A549 (cell line): ENCODE results near the gene ELAC2.

Source experiments
- CEBPB ChIP-seq, 2 experiments: fragments of >200 bp in 1 of 2; sonication (Bioruptor Twin) in 1 of 2; formaldehyde crosslinking in 1 of 2; IDR thresholded peaks; 2 replicates each; pipeline ENCODE4 v1.6.1; 2012 to 2016
- CTCF ChIP-seq: fragments of >200 bp; sonication (Bioruptor Twin); formaldehyde crosslinking; IDR thresholded peaks from 3 replicates; pipeline ENCODE4 v1.5.1; 2016
- HDAC2 ChIP-seq: fragments of 200-600 bp; sonication (generic); IDR thresholded peaks from 2 replicates; pipeline ENCODE4 v1.6.1; 2016
- MAZ ChIP-seq: fragments of 150-350 bp; IDR thresholded peaks from 2 replicates; pipeline ENCODE4 v1.6.1; 2014; ENCODE audit warnings: antibody characterized with exemption, low read depth, low read length, borderline replicate concordance
- POLR2A ChIP-seq: IDR thresholded peaks from 2 replicates; pipeline ENCODE4 v1.6.1; 2012; ENCODE audit warnings: mild to moderate bottlenecking, low read length
- POLR2AphosphoS2 ChIP-seq: conservative IDR thresholded peaks from 2 replicates; pipeline ENCODE4 v1.6.1; 2012; ENCODE audit warnings: low read length, improper control_type of control experiment, inconsistent platforms
- RCOR1 ChIP-seq: fragments of 150-350 bp; IDR thresholded peaks from 2 replicates; pipeline ENCODE4 v1.6.1; 2014; ENCODE audit warnings: antibody characterized with exemption, low read length, low read depth
- TFCP2L1 ChIP-seq: fragments of 250-450 bp; sonication (Bioruptor Pico); IDR thresholded peaks from 2 replicates; pipeline ENCODE4 v1.5.0; 2021; ENCODE audit warnings: mild to moderate bottlenecking
- USF2 ChIP-seq: fragments of 450-650 bp; IDR thresholded peaks from 2 replicates; pipeline ENCODE4 v1.6.1; 2014; ENCODE audit warnings: antibody characterized with exemption

- no peak for TF ChIP-seq POLR2A
- no peak for TF ChIP-seq RCOR1
- no peak for TF ChIP-seq CTCF
- TF ChIP-seq USF2: no peak
- no peak for TF ChIP-seq HDAC2
- TF ChIP-seq MAZ: no peak
- TF ChIP-seq TFCP2L1: no peak
- TF ChIP-seq POLR2AphosphoS2: no peak
- TF ChIP-seq CEBPB (IDR thresholded peaks at IDR 0.05): no peak
Observed at GRCh38 chr17:12964840-12965239, 53.0 kb downstream of the ELAC2 start.
